B cell (primary cell): ENCODE measurements around the gene PAN3.

ENCODE experiments used
- EZH2 ChIP-seq: IDR thresholded peaks from 2 replicates; pipeline ENCODE4 v1.6.1; 2012; ENCODE audit warnings: borderline replicate concordance, low read depth, mild to moderate bottlenecking, moderate library complexity, low read length; ENCODE audit not compliant: insufficient read depth, poor library complexity, severe bottlenecking
- TF ChIP-seq, protein P1 (sequence below): fragments of 200-600 bp; IDR thresholded peaks from one replicate; pipeline ENCODE4 v1.8.0; 2022; ENCODE audit warnings: antibody characterized with exemption, mild to moderate bottlenecking

DNA sequence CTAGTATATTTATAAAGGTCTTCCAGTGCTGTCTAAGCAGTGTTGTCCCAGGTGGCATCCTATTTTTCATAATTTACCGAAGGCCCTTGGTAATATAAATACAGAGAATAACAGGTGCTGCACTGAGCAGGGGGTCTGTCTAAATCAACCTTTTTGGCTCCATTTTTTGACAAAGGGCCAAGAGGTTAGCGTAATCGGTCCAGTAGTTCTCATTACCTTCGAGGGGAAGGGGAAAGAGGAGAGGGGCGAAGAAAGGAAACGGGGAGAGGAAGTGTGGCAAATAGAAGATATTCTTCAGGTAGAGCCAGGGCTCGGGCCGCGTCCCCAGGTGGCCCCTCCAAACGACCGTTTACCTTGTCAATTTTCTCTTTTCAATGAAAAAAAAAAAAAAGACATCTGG, 749 bp upstream of the PAN3 start:
- TF ChIP-seq, protein P1, sequence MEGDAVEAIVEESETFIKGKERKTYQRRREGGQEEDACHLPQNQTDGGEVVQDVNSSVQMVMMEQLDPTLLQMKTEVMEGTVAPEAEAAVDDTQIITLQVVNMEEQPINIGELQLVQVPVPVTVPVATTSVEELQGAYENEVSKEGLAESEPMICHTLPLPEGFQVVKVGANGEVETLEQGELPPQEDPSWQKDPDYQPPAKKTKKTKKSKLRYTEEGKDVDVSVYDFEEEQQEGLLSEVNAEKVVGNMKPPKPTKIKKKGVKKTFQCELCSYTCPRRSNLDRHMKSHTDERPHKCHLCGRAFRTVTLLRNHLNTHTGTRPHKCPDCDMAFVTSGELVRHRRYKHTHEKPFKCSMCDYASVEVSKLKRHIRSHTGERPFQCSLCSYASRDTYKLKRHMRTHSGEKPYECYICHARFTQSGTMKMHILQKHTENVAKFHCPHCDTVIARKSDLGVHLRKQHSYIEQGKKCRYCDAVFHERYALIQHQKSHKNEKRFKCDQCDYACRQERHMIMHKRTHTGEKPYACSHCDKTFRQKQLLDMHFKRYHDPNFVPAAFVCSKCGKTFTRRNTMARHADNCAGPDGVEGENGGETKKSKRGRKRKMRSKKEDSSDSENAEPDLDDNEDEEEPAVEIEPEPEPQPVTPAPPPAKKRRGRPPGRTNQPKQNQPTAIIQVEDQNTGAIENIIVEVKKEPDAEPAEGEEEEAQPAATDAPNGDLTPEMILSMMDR: no peak
- no peak for TF ChIP-seq EZH2
